ENCODE results near the gene GABRA6. TPM values are rescaled to one million over a fixed set of nuclear protein-coding genes. Genes with fewer than 3 reads are reported as not detected.
"Not testable (repeated sequence)": the region's sequence is repeated elsewhere in the genome, so short reads cannot be mapped to it uniquely, and the experiment has no call there.

Gene GABRA6
- not detected for total RNA-seq (2021; fragmentation: NEBNext Ultra II Directional; extraction: Animal tissue kit (Norgen Biotek cat#: 25700))
- long read RNA-seq: 0 reads

- Mint-ChIP-seq H3K4me1 (ENCODE audit: low read depth) (no peaks in the 10 kb centered on the region), H3K27ac (no peak within 1 kb of the TSS), H3K9me3 (peaks cover 37% of the 10 kb centered on the region), H3K4me3 (no peak within 1 kb of the TSS), H3K36me3 (ENCODE audit: low read depth) (no peaks in the 10 kb centered on the region), H3K27me3 (ENCODE audit: insufficient read depth) (no peaks in the 10 kb centered on the region)
- TF ChIP-seq CTCF (IDR thresholded peaks at IDR 0.05): no peak
- no peak for DNase-seq
Observed at GRCh38 chr5:161685461-161685860, at the start of gene GABRA6. TSS of gene GABRA6 (plus strand) at chr5:161685721. CDS start at chr5:161685990, 269 bp downstream.

DNA sequence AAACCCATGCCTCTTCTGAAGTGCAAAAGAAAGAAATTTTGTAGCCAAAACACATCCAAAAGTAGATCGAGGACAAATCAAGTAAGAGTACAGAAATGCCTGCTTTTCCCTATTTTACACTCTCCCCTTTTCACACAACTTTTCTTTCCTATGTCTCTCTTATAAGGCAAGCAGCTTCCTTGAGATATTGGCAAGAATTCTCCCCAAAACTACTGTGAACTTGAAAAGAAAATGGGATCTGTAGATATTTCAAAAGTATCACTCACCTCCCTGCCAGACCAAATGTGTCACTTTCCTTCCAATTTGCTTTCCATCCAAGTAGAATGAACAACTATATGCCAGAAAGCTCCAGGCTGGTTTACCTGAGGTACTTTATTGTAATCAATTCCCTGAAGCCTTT lies 47.9 kb upstream of the GABRA6 start:
- no peaks in the 10 kb centered on the region for H3K4me1 Mint-ChIP-seq (ENCODE audit: low read depth)
- no peak overlapping the region for H3K4me3 Mint-ChIP-seq
- no peaks in the 10 kb centered on the region for H3K36me3 Mint-ChIP-seq (ENCODE audit: low read depth)
- no peak for TF ChIP-seq CTCF (IDR thresholded peaks at IDR 0.05)
- no peak for DNase-seq
- H3K27ac Mint-ChIP-seq: no peak overlapping the region
- peaks cover 42% of the 10 kb centered on the region for H3K9me3 Mint-ChIP-seq
- no peaks in the 10 kb centered on the region for H3K27me3 Mint-ChIP-seq (ENCODE audit: insufficient read depth)

GRCh38 chr5:161641444-161641843 lies 44.1 kb upstream of the GABRA6 start:
- Mint-ChIP-seq H3K27me3 (ENCODE audit: insufficient read depth) (no peaks in the 10 kb centered on the region), H3K4me1 (ENCODE audit: low read depth) (no peaks in the 10 kb centered on the region), H3K4me3 (no peak overlapping the region), H3K36me3 (ENCODE audit: low read depth) (no peaks in the 10 kb centered on the region), H3K27ac (no peak overlapping the region), H3K9me3 (peaks cover 31% of the 10 kb centered on the region)
- DNase-seq: no peak
- no peak for TF ChIP-seq CTCF (IDR thresholded peaks at IDR 0.05)

GRCh38 chr5:161645264-161645663 lies 40.3 kb upstream of the GABRA6 start:
- no peak overlapping the region for H3K4me3 Mint-ChIP-seq
- no peaks in the 10 kb centered on the region for H3K4me1 Mint-ChIP-seq (ENCODE audit: low read depth)
- no peak overlapping the region for H3K27ac Mint-ChIP-seq
- DNase-seq: no peak
- no peaks in the 10 kb centered on the region for H3K36me3 Mint-ChIP-seq (ENCODE audit: low read depth)
- no peak for TF ChIP-seq CTCF (IDR thresholded peaks at IDR 0.05)
- H3K27me3 Mint-ChIP-seq (ENCODE audit: insufficient read depth): no peaks in the 10 kb centered on the region
- H3K9me3 Mint-ChIP-seq: peaks cover 37% of the 10 kb centered on the region

GRCh38 chr5:161651926-161652325 lies 33.6 kb upstream of the GABRA6 start:
- H3K4me3 Mint-ChIP-seq; DNase-seq; H3K27me3 Mint-ChIP-seq (ENCODE audit: insufficient read depth); H3K4me1 Mint-ChIP-seq (ENCODE audit: low read depth); H3K36me3 Mint-ChIP-seq (ENCODE audit: low read depth); H3K27ac Mint-ChIP-seq: not testable (repeated sequence)
- H3K9me3 Mint-ChIP-seq: peaks cover 52% of the 10 kb centered on the region

DNA sequence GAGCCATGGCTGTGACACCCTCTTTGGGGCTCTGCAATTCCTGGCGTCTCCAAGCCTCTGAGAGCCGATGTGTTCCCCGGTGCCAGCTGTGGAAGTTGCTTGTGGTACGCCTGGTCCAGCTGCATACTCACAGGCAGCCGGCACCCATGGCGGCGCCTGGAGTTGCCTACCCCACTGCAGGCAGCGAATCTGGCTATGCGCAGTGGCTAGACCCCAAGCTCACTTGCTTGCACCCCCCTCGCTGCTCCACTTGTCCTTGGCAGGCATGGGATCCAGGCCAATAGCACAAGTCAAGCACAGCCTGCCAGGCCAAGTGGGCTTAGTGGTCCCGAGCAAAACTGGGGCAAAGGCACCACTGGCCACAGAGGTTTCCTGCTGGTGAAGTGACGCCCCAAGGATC lies 24.7 kb upstream of the GABRA6 start:
- no peak for DNase-seq
- no peak overlapping the region for H3K4me3 Mint-ChIP-seq
- no peak for TF ChIP-seq CTCF (IDR thresholded peaks at IDR 0.05)
- H3K4me1 Mint-ChIP-seq (ENCODE audit: low read depth): no peaks in the 10 kb centered on the region
- H3K27ac Mint-ChIP-seq: no peak overlapping the region
- H3K9me3 Mint-ChIP-seq: peaks cover 42% of the 10 kb centered on the region
- no peaks in the 10 kb centered on the region for H3K27me3 Mint-ChIP-seq (ENCODE audit: insufficient read depth)
- no peaks in the 10 kb centered on the region; the same call in 1 of the 2 replicates for H3K36me3 Mint-ChIP-seq (ENCODE audit: low read depth)

All from HFFc6 (cell line).